Smooth muscle cell (in vitro differentiated cells): ENCODE data around the gene MFAP2. TPM values are rescaled to one million over a fixed set of nuclear protein-coding genes. Genes with fewer than 3 reads are reported as not detected.

Experiments
- DNase-seq: peaks from one replicate; lab custom pipeline; 2025; ENCODE audit not compliant: unreplicated experiment; lab: John Stamatoyannopoulos, UW
- H2AFZ ChIP-seq: fragments of 200-600 bp; sonication (generic); 2 replicates; pipeline ENCODE4 v1.6.0; 2016; ENCODE audit warnings: antibody characterized with exemption, low read depth, mild to moderate bottlenecking
- H3F3A ChIP-seq: fragments of 200-600 bp; sonication (generic); 2 replicates; pipeline ENCODE4 v1.6.0; 2017; ENCODE audit warnings: antibody characterized with exemption, low read depth
- H3K27ac ChIP-seq: fragments of 200-600 bp; sonication (generic); 2 replicates; pipeline ENCODE4 v1.5.1; 2016; ENCODE audit warnings: low read depth, mild to moderate bottlenecking
- H3K27me3 ChIP-seq: fragments of 200-600 bp; sonication (generic); 2 replicates; pipeline ENCODE4 v1.6.1; 2016; ENCODE audit warnings: low read depth, mild to moderate bottlenecking
- H3K36me3 ChIP-seq: fragments of 200-600 bp; sonication (generic); 2 replicates; pipeline ENCODE4 v1.5.1; 2016; ENCODE audit warnings: low read depth
- H3K4me1 ChIP-seq: fragments of 200-600 bp; sonication (generic); 2 replicates; pipeline ENCODE4 v1.5.1; 2016; ENCODE audit warnings: low read depth
- H3K4me2 ChIP-seq: fragments of 200-600 bp; sonication (generic); 2 replicates; pipeline ENCODE4 v1.6.0; 2016; ENCODE audit warnings: mild to moderate bottlenecking
- H3K4me3 ChIP-seq: fragments of 200-600 bp; sonication (generic); 2 replicates; pipeline ENCODE4 v1.5.1; 2016; ENCODE audit warnings: mild to moderate bottlenecking
- H3K79me2 ChIP-seq: fragments of 200-600 bp; sonication (generic); 2 replicates; pipeline ENCODE4 v1.6.0; 2016; ENCODE audit warnings: low read depth, mild to moderate bottlenecking
- H3K9ac ChIP-seq: fragments of 200-600 bp; sonication (generic); 2 replicates; pipeline ENCODE4 v1.6.0; 2016; ENCODE audit warnings: low read depth
- H3K9me3 ChIP-seq: fragments of 200-600 bp; sonication (generic); replicated peaks from 2 replicates; pipeline ENCODE4 v1.5.1; 2016; ENCODE audit warnings: low read depth
- H4K20me1 ChIP-seq: fragments of 200-600 bp; sonication (generic); 2 replicates; pipeline ENCODE4 v1.6.0; 2016; ENCODE audit warnings: low read depth
- CTCF ChIP-seq: fragments of 200-600 bp; sonication (generic); IDR thresholded peaks from 2 replicates; pipeline ENCODE4 v1.5.1; 2017; ENCODE audit warnings: borderline replicate concordance, mild to moderate bottlenecking, antibody characterized with exemption; ENCODE audit not compliant: insufficient read depth, poor library complexity, severe bottlenecking
- WGBS: methylation state at CpG from one replicate; pipeline ENCODE4 v1.1.7; 2016; ENCODE audit warnings: low lambda C conversion rate; 5-methylcytosine and 5-hydroxymethylcytosine counted together
- polyA plus RNA-seq: library from polyadenylated mRNA; unstranded; fragments of >200 nt; fragmentation: Nextera tagmentation; extraction: Ambion mirVana; gene quantifications from 2 replicates; pipeline ENCODE4 v1.2.1, GENCODE V29; 2016
- total RNA-seq: library from RNA; depleted of rRNA; stranded (reverse); fragments of >200 nt; gene quantifications from 2 replicates; pipeline ENCODE4 v1.2.3, GENCODE V29; 2014

MFAP2 gene
- total and polyA plus RNA-seq, 2 experiments from 2014 or later, result 325 to 885 TPM

GRCh38 chr1:17011092-17011438 lies 30.6 kb upstream of the MFAP2 start:
- peaks cover 3% of the 10 kb centered on the region for H3K4me1 ChIP-seq
- H3F3A ChIP-seq, result peaks cover 2% of the 10 kb centered on the region
- H3K27ac ChIP-seq, result no peak overlapping the region
- H3K9ac ChIP-seq, result no peak overlapping the region
- H3K27me3 ChIP-seq, result no peaks in the 10 kb centered on the region
- peaks cover 43% of the 10 kb centered on the region for H4K20me1 ChIP-seq
- WGBS, result 9% methylated on average over 13 of the region's 15 CpGs
- H2AFZ ChIP-seq, result no peak overlapping the region
- no peak for TF ChIP-seq CTCF
- peak overlapping the region; percentile 98 for H3K4me2 ChIP-seq
- H3K9me3 ChIP-seq, result no peaks in the 10 kb centered on the region
- no peaks in the 10 kb centered on the region for H3K79me2 ChIP-seq
- peak overlapping the region; percentile 62 for H3K4me3 ChIP-seq
- no peaks in the 10 kb centered on the region for H3K36me3 ChIP-seq
- DNase-seq, result no peak

- Histone ChIP-seq H2AFZ (no peak overlapping the region), H3K4me2 (no peak overlapping the region), H4K20me1 (peaks cover 43% of the 10 kb centered on the region), H3F3A (no peaks in the 10 kb centered on the region), H3K27me3 (no peaks in the 10 kb centered on the region), H3K36me3 (no peaks in the 10 kb centered on the region), H3K9ac (no peak overlapping the region), H3K4me1 (peaks cover 3% of the 10 kb centered on the region), H3K4me3 (no peak overlapping the region), H3K27ac (no peak overlapping the region), H3K9me3 (no peaks in the 10 kb centered on the region), H3K79me2 (no peaks in the 10 kb centered on the region)
- WGBS, result 67% methylated on average over 3 of the region's 4 CpGs
- TF ChIP-seq CTCF, result no peak
- no peak for DNase-seq
Observed at GRCh38 chr1:17009706-17010105, 29.3 kb upstream of the MFAP2 start.

- Histone ChIP-seq H3K79me2 (no peaks in the 10 kb centered on the region), H3K27ac (no peak overlapping the region), H3K27me3 (no peaks in the 10 kb centered on the region), H3K9ac (no peak overlapping the region), H4K20me1 (peaks cover 51% of the 10 kb centered on the region), H3K4me2 (no peak overlapping the region), H3K9me3 (no peaks in the 10 kb centered on the region), H3K36me3 (no peaks in the 10 kb centered on the region), H3K4me1 (peaks cover 3% of the 10 kb centered on the region), H3K4me3 (no peak overlapping the region), H2AFZ (no peak overlapping the region), H3F3A (no peaks in the 10 kb centered on the region)
- 90% methylated on average over 15 of the region's 15 CpGs for WGBS
- TF ChIP-seq CTCF, result no peak
- DNase-seq, result no peak
Observed at GRCh38 chr1:17008208-17008855, 27.9 kb upstream of the MFAP2 start.

GRCh38 chr1:17007121-17007520 lies 26.7 kb upstream of the MFAP2 start:
- no peak overlapping the region for H2AFZ ChIP-seq
- no peaks in the 10 kb centered on the region for H3K27me3 ChIP-seq
- H3K4me3 ChIP-seq, result no peak overlapping the region
- H3K36me3 ChIP-seq, result no peaks in the 10 kb centered on the region
- peaks cover 51% of the 10 kb centered on the region for H4K20me1 ChIP-seq
- no peak for TF ChIP-seq CTCF
- H3K4me2 ChIP-seq, result no peak overlapping the region
- H3K27ac ChIP-seq, result no peak overlapping the region
- no peaks in the 10 kb centered on the region for H3K79me2 ChIP-seq
- no peak for DNase-seq
- WGBS, result 84% methylated on average over 8 of the region's 8 CpGs
- H3K4me1 ChIP-seq, result peaks cover 2% of the 10 kb centered on the region
- H3K9ac ChIP-seq, result no peak overlapping the region
- H3F3A ChIP-seq, result no peaks in the 10 kb centered on the region
- no peaks in the 10 kb centered on the region for H3K9me3 ChIP-seq
